Ovary (tissue), 9 donors: ENCODE data around the gene AFF3. TPM values are rescaled to one million over a fixed set of nuclear protein-coding genes. Genes with fewer than 3 reads are reported as not detected.

ENCODE experiments used
- DNase-seq, 5 donors: peaks; one replicate each; pipeline ENCODE4 v3.0.0-alpha.2; 2019 to 2020
- H3K27ac ChIP-seq, 2 donors: fragments of 200-600 bp; one replicate each; pipeline versions ENCODE4 v1.5.1 to v1.8.0; 2019 to 2022
- H3K27me3 ChIP-seq: fragments of 200-600 bp; one replicate; pipeline ENCODE4 v1.8.0; 2022
- H3K36me3 ChIP-seq: fragments of 200-600 bp; sonication (generic); one replicate; pipeline ENCODE4 v1.5.1; 2019
- H3K4me1 ChIP-seq: one replicate; pipeline ENCODE4 v1.8.1; 2013; ENCODE audit warnings: mild to moderate bottlenecking, moderate library complexity; ENCODE audit not compliant: insufficient read depth
- H3K4me3 ChIP-seq: fragments of 200-600 bp; sonication (generic); one replicate; pipeline ENCODE4 v1.5.1; 2017
- H3K9me3 ChIP-seq, 2 donors: fragments of 200-600 bp in 1 of 2; sonication (generic) in 1 of 2; one replicate each; pipeline versions ENCODE4 v1.5.1 to v1.8.1; 2013 to 2019; ENCODE audit warnings: mild to moderate bottlenecking in 1 of 2, moderate library complexity in 1 of 2
- CTCF ChIP-seq, 3 donors: fragments of 450-650 bp in 2 of 3; fragments of 200-600 bp in 1 of 3; IDR thresholded peaks; one replicate each; pipeline versions ENCODE4 v1.5.1 to v1.8.0; 2016 to 2022; ENCODE audit warnings: antibody characterized with exemption in 3 of 3, mild to moderate bottlenecking in 1 of 3
- EP300 ChIP-seq: sonication (generic); formaldehyde crosslinking; IDR thresholded peaks from one replicate; pipeline ENCODE4 v1.6.1; 2017; ENCODE audit warnings: antibody characterized with exemption
- POLR2A ChIP-seq: fragments of 450-650 bp; IDR thresholded peaks from one replicate; pipeline ENCODE4 v1.6.1; 2017; ENCODE audit warnings: antibody characterized with exemption, mild to moderate bottlenecking, moderate library complexity
- WGBS, 3 donors: extraction: QIAGEN DNeasy Blood & Tissue Kit in 1 of 3; methylation state at CpG; one replicate each; pipeline versions ENCODE4 v1.1.5 to v1.1.7; 2013 to 2017; 5-methylcytosine and 5-hydroxymethylcytosine counted together
- intact Hi-C, 4 donors: fragments of 100-400 bp; cut with DNase I; formaldehyde crosslinking; loops; one replicate each; pipeline versions ENCODE4 v1.11.0 to v1.15.1; 2022 to 2023
- polyA plus RNA-seq, 2 donors: library from polyadenylated mRNA; stranded (reverse); fragments of 200-250 nt in 1 of 2; fragments of 350-450 nt in 1 of 2; fragmentation: Illumina TruSeq in 1 of 2; extraction: RNeasy Lipid Tissue Mini Kit (QIAGEN cat#74804) in 1 of 2; gene quantifications; one replicate each; pipeline ENCODE4 v1.2.3, GENCODE V29; 2013 to 2014
- total RNA-seq, 7 donors: library from RNA; depleted of rRNA in 2 of 7; stranded (reverse); fragments of >200 nt in 2 of 7; fragmentation: NEBNext Ultra II Directional in 3 of 7; extraction: Animal tissue kit (Norgen Biotek cat#: 25700) in 3 of 7; gene quantifications; one replicate each; pipeline versions ENCODE4 v1.1.0 to v1.2.4, GENCODE V29; 2016 to 2023
- donor health status: DM: no; HTN: no; CAD: no; lungs with moderate emphysema.
- donor health status: DM: no; HTN: no; CAD: no.
- donor health status: Bipolar disorder and iron deficiency.
- donor health status: DM: yes; HTN: yes; CAD: no.
- donor health status: DM: no; HTN: no; CAD: no.
- donor health status: DM: yes; HTN: yes; CAD: no.

Gene AFF3
- total and polyA plus RNA-seq, 9 donors, result 5.9 to 40.8 (median 25.7) TPM

- intact Hi-C loops, result no loop called here
- H3K27ac ChIP-seq, result no peak overlapping the region
- no peak for TF ChIP-seq CTCF (IDR thresholded peaks at IDR 0.05)
- TF ChIP-seq EP300, result no peak
- no peak for TF ChIP-seq POLR2A
- no peak for DNase-seq
- no peaks in the 10 kb centered on the region for H3K36me3 ChIP-seq
- H3K4me1 ChIP-seq, result peaks cover 1% of the 10 kb centered on the region
- WGBS, 3 donors, result 91 to 96% (median 95%) methylated on average over 5 of the region's 5 CpGs
- no peaks in the 10 kb centered on the region for H3K27me3 ChIP-seq
- no peak overlapping the region for H3K4me3 ChIP-seq
- H3K9me3 ChIP-seq, result no peaks in the 10 kb centered on the region
Measured at GRCh38 chr2:100062336-100062735, 80.1 kb downstream of the AFF3 start.

- Histone ChIP-seq H3K4me1 (no peaks in the 10 kb centered on the region), H3K9me3 (no peaks in the 10 kb centered on the region), H3K27ac (no peak overlapping the region), H3K27me3 (no peaks in the 10 kb centered on the region), H3K36me3 (no peaks in the 10 kb centered on the region), H3K4me3 (no peak overlapping the region)
- TF ChIP-seq EP300 (no peak), POLR2A (no peak), CTCF (IDR thresholded peaks at IDR 0.05) (no peak)
- no peak for DNase-seq
- intact Hi-C loops, result no loop called here
- WGBS, 3 donors, result 89 to 92% (median 90%) methylated on average over 4 of the region's 4 CpGs
Measured at GRCh38 chr2:100060875-100061274, 81.5 kb downstream of the AFF3 start.

GRCh38 chr2:100059638-100060037 lies 82.8 kb downstream of the AFF3 start:
- Histone ChIP-seq H3K9me3 (no peaks in the 10 kb centered on the region), H3K4me3 (no peak overlapping the region), H3K36me3 (no peaks in the 10 kb centered on the region), H3K4me1 (peaks cover 3% of the 10 kb centered on the region), H3K27ac (no peak overlapping the region), H3K27me3 (no peaks in the 10 kb centered on the region)
- no peak for TF ChIP-seq POLR2A
- TF ChIP-seq CTCF (IDR thresholded peaks at IDR 0.05), result no peak
- TF ChIP-seq EP300, result no peak
- DNase-seq, result no peak
- intact Hi-C loops, result no loop called here
- WGBS, 3 donors, result 90 to 93% (median 91%) methylated on average over 4 of the region's 4 CpGs

GRCh38 chr2:100057901-100058261 lies 84.5 kb downstream of the AFF3 start:
- DNase-seq, result no peak
- Histone ChIP-seq H3K4me3 (no peak overlapping the region), H3K36me3 (no peaks in the 10 kb centered on the region), H3K4me1 (peaks cover 3% of the 10 kb centered on the region), H3K27ac (no peak overlapping the region), H3K9me3 (no peaks in the 10 kb centered on the region), H3K27me3 (no peaks in the 10 kb centered on the region)
- intact Hi-C loops, result no loop called here
- no peak for TF ChIP-seq POLR2A
- TF ChIP-seq EP300, result no peak
- TF ChIP-seq CTCF (IDR thresholded peaks at IDR 0.05), result no peak

GRCh38 chr2:100054426-100054825 lies 88.0 kb downstream of the AFF3 start:
- H3K27ac ChIP-seq, result no peak overlapping the region
- no peak for DNase-seq
- peaks cover 3% of the 10 kb centered on the region for H3K4me1 ChIP-seq
- no peaks in the 10 kb centered on the region for H3K9me3 ChIP-seq
- no peak overlapping the region for H3K4me3 ChIP-seq
- H3K27me3 ChIP-seq, result no peaks in the 10 kb centered on the region
- intact Hi-C loops, result no loop called here
- TF ChIP-seq EP300 (no peak), CTCF (IDR thresholded peaks at IDR 0.05) (no peak), POLR2A (no peak)
- H3K36me3 ChIP-seq, result no peaks in the 10 kb centered on the region
- 93 to 98% (median 97%) methylated on average over 2 of the region's 2 CpGs for WGBS, 3 donors
